Testis (tissue), 2 donors: ENCODE results near the gene DDX1.

Experiments used
- POLR2A ChIP-seq: fragments of 450-650 bp; IDR thresholded peaks from one replicate; pipeline ENCODE4 v1.6.1; 2017; ENCODE audit warnings: antibody characterized with exemption, mild to moderate bottlenecking, moderate library complexity
- TF ChIP-seq, protein P1 (sequence below), 3 experiments: fragments of 450-650 bp in 2 of 3; fragments of 200-600 bp in 1 of 3; sonication (generic) in 1 of 3; IDR thresholded peaks; one replicate each; pipeline ENCODE4 v1.5.1; 2016 to 2019; ENCODE audit warnings: antibody characterized with exemption in 3 of 3, mild to moderate bottlenecking in 2 of 3, moderate library complexity in 1 of 3

DNA sequence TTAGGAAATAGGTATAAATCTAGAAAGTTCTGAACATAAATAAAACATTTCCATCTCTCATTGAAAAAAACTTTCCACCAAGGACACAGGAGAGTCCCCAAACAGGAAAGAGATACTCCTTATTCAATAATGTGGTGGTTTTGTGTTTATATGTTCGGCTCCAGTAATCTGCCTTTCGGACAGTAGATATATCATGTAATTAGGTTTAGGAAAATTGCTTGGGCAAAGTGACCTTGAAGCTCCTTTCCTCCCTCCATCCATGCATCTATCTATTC is 69.6 kb downstream of the DDX1 start:
- TF ChIP-seq, protein P1, sequence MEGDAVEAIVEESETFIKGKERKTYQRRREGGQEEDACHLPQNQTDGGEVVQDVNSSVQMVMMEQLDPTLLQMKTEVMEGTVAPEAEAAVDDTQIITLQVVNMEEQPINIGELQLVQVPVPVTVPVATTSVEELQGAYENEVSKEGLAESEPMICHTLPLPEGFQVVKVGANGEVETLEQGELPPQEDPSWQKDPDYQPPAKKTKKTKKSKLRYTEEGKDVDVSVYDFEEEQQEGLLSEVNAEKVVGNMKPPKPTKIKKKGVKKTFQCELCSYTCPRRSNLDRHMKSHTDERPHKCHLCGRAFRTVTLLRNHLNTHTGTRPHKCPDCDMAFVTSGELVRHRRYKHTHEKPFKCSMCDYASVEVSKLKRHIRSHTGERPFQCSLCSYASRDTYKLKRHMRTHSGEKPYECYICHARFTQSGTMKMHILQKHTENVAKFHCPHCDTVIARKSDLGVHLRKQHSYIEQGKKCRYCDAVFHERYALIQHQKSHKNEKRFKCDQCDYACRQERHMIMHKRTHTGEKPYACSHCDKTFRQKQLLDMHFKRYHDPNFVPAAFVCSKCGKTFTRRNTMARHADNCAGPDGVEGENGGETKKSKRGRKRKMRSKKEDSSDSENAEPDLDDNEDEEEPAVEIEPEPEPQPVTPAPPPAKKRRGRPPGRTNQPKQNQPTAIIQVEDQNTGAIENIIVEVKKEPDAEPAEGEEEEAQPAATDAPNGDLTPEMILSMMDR (IDR thresholded peaks at IDR 0.05), result no peak
- no peak for TF ChIP-seq POLR2A
